RWPE1 (cell line): ENCODE results near the gene LHFPL6.

Source experiments
- CTCF ChIA-PET: fragments of 350-600 bp; sonication (Branson Sonifier 250); formaldehyde crosslinking; extraction: SDS; loops from one replicate; lab custom pipeline; 2021; lab: Yijun Ruan, JAX
- POLR2A ChIA-PET: fragments of 400-600 bp; formaldehyde crosslinking; extraction: SDS; loops from one replicate; lab custom pipeline; 2020; ENCODE audit warnings: antibody characterized with exemption; ENCODE audit not compliant: low non-redundant PET; lab: Yijun Ruan, JAX
- DNase-seq: peaks from one replicate; pipeline ENCODE4 v3.0.0; 2012; ENCODE audit warnings: low spot score
- H3K27ac ChIP-seq: fragments of 450-650 bp; 2 replicates; pipeline ENCODE4 v1.5.1; 2017
- TF ChIP-seq, protein P1 (sequence below): fragments of 450-650 bp; conservative IDR thresholded peaks from 2 replicates; pipeline ENCODE4 v1.5.1; 2017; ENCODE audit warnings: low read depth, mild to moderate bottlenecking

LHFPL6 gene

GRCh38 chr13:39501702-39502324 lies 101.2 kb downstream of the LHFPL6 start:
- ChIA-PET CTCF (interaction anchor here (0.6 kb wide), 2 partner anchors 15 to 1268 kb away, joined by 4 to 5 read pairs; no protein-coding TSS in a partner anchor), POLR2A (no interaction called here)
- DNase-seq = no peak
- TF ChIP-seq, protein P1, sequence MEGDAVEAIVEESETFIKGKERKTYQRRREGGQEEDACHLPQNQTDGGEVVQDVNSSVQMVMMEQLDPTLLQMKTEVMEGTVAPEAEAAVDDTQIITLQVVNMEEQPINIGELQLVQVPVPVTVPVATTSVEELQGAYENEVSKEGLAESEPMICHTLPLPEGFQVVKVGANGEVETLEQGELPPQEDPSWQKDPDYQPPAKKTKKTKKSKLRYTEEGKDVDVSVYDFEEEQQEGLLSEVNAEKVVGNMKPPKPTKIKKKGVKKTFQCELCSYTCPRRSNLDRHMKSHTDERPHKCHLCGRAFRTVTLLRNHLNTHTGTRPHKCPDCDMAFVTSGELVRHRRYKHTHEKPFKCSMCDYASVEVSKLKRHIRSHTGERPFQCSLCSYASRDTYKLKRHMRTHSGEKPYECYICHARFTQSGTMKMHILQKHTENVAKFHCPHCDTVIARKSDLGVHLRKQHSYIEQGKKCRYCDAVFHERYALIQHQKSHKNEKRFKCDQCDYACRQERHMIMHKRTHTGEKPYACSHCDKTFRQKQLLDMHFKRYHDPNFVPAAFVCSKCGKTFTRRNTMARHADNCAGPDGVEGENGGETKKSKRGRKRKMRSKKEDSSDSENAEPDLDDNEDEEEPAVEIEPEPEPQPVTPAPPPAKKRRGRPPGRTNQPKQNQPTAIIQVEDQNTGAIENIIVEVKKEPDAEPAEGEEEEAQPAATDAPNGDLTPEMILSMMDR = no peak
- H3K27ac ChIP-seq = no peak overlapping the region

DNA sequence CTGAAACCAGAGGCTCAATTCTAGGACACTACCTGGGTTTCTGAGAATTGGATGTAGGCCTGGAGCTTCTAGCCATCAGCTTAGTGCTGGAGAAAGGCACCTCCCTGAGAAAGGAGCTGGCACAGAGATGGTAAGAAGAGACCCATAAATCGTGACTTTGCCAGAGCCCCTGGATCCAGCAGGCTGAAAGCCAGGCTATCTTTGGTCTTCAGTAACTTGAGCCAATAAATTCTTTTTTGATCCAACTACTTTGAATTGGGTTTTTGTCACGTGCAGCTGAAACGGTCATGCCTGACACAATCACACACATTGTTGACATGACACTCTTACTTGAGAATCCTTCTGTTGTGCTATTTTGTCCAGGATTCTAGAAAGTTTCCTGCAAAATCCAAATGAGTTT lies 103.4 kb downstream of the LHFPL6 start:
- DNase-seq = no peak
- ChIA-PET POLR2A (no interaction called here), CTCF (no interaction called here)
- TF ChIP-seq, protein P1 = no peak
- no peak overlapping the region for H3K27ac ChIP-seq

- DNase-seq = no peak
- CTCF ChIA-PET = interaction anchor here (0.7 to 0.8 kb wide), 3 partner anchors 8 to 47 kb away, joined by 3 to 4 read pairs (median 3); no protein-coding TSS in a partner anchor
- TF ChIP-seq, protein P1 = no peak
- no peak overlapping the region for H3K27ac ChIP-seq
- POLR2A ChIA-PET = no interaction called here
Observed at GRCh38 chr13:39498471-39499114, 104.4 kb downstream of the LHFPL6 start.

GRCh38 chr13:39496506-39496905 lies 106.5 kb downstream of the LHFPL6 start:
- CTCF ChIA-PET = interaction anchor here (1.4 kb wide), 1 partner anchor 115 kb away, joined by 4 read pairs; no protein-coding TSS in a partner anchor
- POLR2A ChIA-PET = no interaction called here
- TF ChIP-seq, protein P1 = no peak
- DNase-seq = no peak
- H3K27ac ChIP-seq = no peak overlapping the region

DNA sequence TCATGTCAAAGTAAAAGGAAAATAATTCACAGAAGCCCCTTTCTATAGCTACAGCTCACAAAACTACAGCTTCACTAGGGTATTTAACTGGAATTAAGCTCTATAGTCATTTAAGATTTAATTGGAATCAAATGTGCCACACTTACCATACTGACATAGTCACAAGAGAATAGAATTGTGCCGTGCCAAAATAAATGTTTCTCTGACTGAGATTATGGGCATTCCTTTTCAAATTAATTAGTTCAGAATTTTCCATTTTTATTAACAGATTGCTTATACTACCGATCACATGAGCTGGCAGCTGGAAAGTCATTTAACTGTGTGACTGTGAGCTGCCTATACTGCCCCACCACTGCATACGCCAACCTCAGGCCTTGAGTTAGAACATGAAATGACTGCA lies 108.4 kb downstream of the LHFPL6 start:
- ChIA-PET CTCF (no interaction called here), POLR2A (no interaction called here)
- TF ChIP-seq, protein P1 = no peak
- DNase-seq = no peak
- no peak overlapping the region for H3K27ac ChIP-seq

DNA sequence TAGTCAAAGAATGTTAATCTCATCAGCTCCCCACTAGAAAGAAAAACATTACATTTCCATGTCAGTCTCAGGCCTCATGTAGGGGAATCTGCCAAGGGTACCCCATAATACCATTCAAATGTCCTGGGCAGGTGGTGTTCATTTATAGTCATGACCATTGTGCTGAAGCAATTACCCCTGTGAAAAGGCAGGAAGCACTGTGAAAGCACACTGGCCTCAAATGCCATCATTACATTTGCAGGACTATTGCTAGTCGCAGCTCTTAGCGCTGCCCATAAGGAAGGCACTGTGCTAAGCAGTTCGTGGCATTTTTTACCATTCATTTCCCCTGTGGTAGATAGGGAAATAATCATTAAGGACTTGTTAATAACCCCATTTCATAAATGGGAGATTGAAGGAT lies 109.0 kb downstream of the LHFPL6 start:
- ChIA-PET POLR2A (no interaction called here), CTCF (no interaction called here)
- no peak for DNase-seq
- H3K27ac ChIP-seq = no peak overlapping the region
- TF ChIP-seq, protein P1 = no peak
